Activated CD8-positive, alpha-beta T cell treated with anti-CD3 and anti-CD28 coated beads for 36 hours (primary cell): ENCODE measurements around the gene CCDC89. TPM values are rescaled to one million over a fixed set of nuclear protein-coding genes. Genes with fewer than 3 reads are reported as not detected.

ENCODE experiments used
- ATAC-seq: fragments of 200-7000 bp; cut with Tn5 transposase; one replicate; pipeline ENCODE4 v1.10.0; 2021; ENCODE audit warnings: mild to moderate bottlenecking, moderate library complexity
- CTCF ChIA-PET: fragments of 350-600 bp; sonication (Branson Sonifier 250); formaldehyde crosslinking; loops from one replicate; lab custom pipeline; 2021; ENCODE audit warnings: antibody characterized with exemption; lab: Charles Lee
- POLR2A ChIA-PET: fragments of 350-600 bp; sonication (Branson Sonifier 250); formaldehyde crosslinking; loops from one replicate; lab custom pipeline; 2021; ENCODE audit warnings: antibody characterized with exemption; lab: Charles Lee
- DNase-seq: peaks from one replicate; pipeline ENCODE4 v3.0.0-alpha.2; 2020
- H3K27ac Mint-ChIP-seq: one replicate; pipeline ENCODE4 v1.8.0; 2021; ENCODE audit warnings: mild to moderate bottlenecking, mixed read lengths
- H3K27me3 Mint-ChIP-seq: one replicate; pipeline ENCODE4 v1.8.0; 2021; ENCODE audit warnings: mixed read lengths
- H3K36me3 Mint-ChIP-seq: one replicate; pipeline ENCODE4 v1.8.0; 2021; ENCODE audit warnings: low read depth, mixed read lengths
- H3K4me1 Mint-ChIP-seq: one replicate; pipeline ENCODE4 v1.8.0; 2021; ENCODE audit warnings: low read depth, mixed read lengths
- H3K4me3 Mint-ChIP-seq: one replicate; pipeline ENCODE4 v1.8.0; 2021; ENCODE audit warnings: mild to moderate bottlenecking, moderate library complexity, mixed read lengths
- H3K9me3 Mint-ChIP-seq: one replicate; pipeline ENCODE4 v1.8.0; 2021; ENCODE audit warnings: mixed read lengths
- CTCF ChIP-seq: fragments of 200-600 bp; IDR thresholded peaks from one replicate; pipeline ENCODE4 v1.8.0; 2022; ENCODE audit warnings: antibody characterized with exemption, mild to moderate bottlenecking
- intact Hi-C: fragments of 100-400 bp; cut with micrococcal nuclease; formaldehyde crosslinking; loops from one replicate; pipeline ENCODE4 v1.10.0; 2022
- total RNA-seq, 2 experiments: library from RNA; stranded (reverse); gene quantifications; one replicate each; pipeline ENCODE4 v1.2.3, GENCODE V29; 2021

Gene CCDC89
- total RNA-seq, 2 experiments from 2014 or later = 0.36 TPM; not detected in 1

GRCh38 chr11:85724748-85725465, 38.9 kb upstream of the CCDC89 start:
- H3K9me3 Mint-ChIP-seq = no peaks in the 10 kb centered on the region
- DNase-seq (no peak), ATAC-seq (no peak)
- no peaks in the 10 kb centered on the region for H3K4me1 Mint-ChIP-seq
- peaks cover 8% of the 10 kb centered on the region for H3K36me3 Mint-ChIP-seq
- H3K27ac Mint-ChIP-seq = no peak overlapping the region
- no peak overlapping the region for H3K4me3 Mint-ChIP-seq
- ChIA-PET POLR2A (no interaction called here), CTCF (interaction anchor here (0.8 to 1.5 kb wide), 2 partner anchors 11 to 25 kb away, joined by 3 read pairs; no protein-coding TSS in a partner anchor)
- intact Hi-C loops = no loop called here
- TF ChIP-seq CTCF = no peak
- H3K27me3 Mint-ChIP-seq = no peaks in the 10 kb centered on the region

- H3K27me3 Mint-ChIP-seq = no peaks in the 10 kb centered on the region
- intact Hi-C loops = no loop called here
Observed at GRCh38 chr11:85723088-85723487, 37.1 kb upstream of the CCDC89 start.

GRCh38 chr11:85721191-85721590, 35.2 kb upstream of the CCDC89 start:
- no peak overlapping the region for H3K27ac Mint-ChIP-seq
- intact Hi-C loops = no loop called here
- ChIA-PET POLR2A (no interaction called here), CTCF (no interaction called here)
- H3K27me3 Mint-ChIP-seq = no peaks in the 10 kb centered on the region
- H3K4me3 Mint-ChIP-seq = no peak overlapping the region
- TF ChIP-seq CTCF = no peak
- ATAC-seq = no peak
- H3K4me1 Mint-ChIP-seq = peaks cover 15% of the 10 kb centered on the region
- H3K36me3 Mint-ChIP-seq = peaks cover 1% of the 10 kb centered on the region
- H3K9me3 Mint-ChIP-seq = no peaks in the 10 kb centered on the region
- no peak for DNase-seq

More at GRCh38 chr11:85723088-85723487, 37.1 kb upstream of the CCDC89 start:
- ChIA-PET CTCF (no interaction called here), POLR2A (no interaction called here)
- no peak overlapping the region for H3K4me3 Mint-ChIP-seq
- no peak for TF ChIP-seq CTCF
- no peak overlapping the region for H3K27ac Mint-ChIP-seq
- H3K9me3 Mint-ChIP-seq = no peaks in the 10 kb centered on the region
- H3K4me1 Mint-ChIP-seq = no peaks in the 10 kb centered on the region
- no peak for DNase-seq
- ATAC-seq = no peak
- peaks cover 8% of the 10 kb centered on the region for H3K36me3 Mint-ChIP-seq

- H3K9me3 Mint-ChIP-seq = no peaks in the 10 kb centered on the region
- H3K4me3 Mint-ChIP-seq = no peak overlapping the region
- ChIA-PET POLR2A (no interaction called here), CTCF (no interaction called here)
- intact Hi-C loops = no loop called here
- no peak for DNase-seq
- H3K27ac Mint-ChIP-seq = no peak overlapping the region
- ATAC-seq = no peak
- H3K4me1 Mint-ChIP-seq = peaks cover 16% of the 10 kb centered on the region
- no peaks in the 10 kb centered on the region for H3K36me3 Mint-ChIP-seq
- no peak for TF ChIP-seq CTCF
- H3K27me3 Mint-ChIP-seq = no peaks in the 10 kb centered on the region
Observed at GRCh38 chr11:85718991-85719807, 33.2 kb upstream of the CCDC89 start.
